Fibroblast of pulmonary artery (primary cell): ENCODE measurements around the gene PRKAG2.

Source experiments
- DNase-seq: peaks from one replicate; pipeline ENCODE4 v3.0.0-alpha.2; 2010; ENCODE audit warnings: low read depth
- H3K4me3 ChIP-seq: replicated peaks from 2 replicates; pipeline ENCODE4 v1.5.1; 2011; ENCODE audit warnings: low read depth, mild to moderate bottlenecking, control low read depth, low read length, moderate library complexity
- CTCF ChIP-seq: IDR thresholded peaks from 2 replicates; pipeline ENCODE4 v1.5.1; 2011; ENCODE audit warnings: mild to moderate bottlenecking, control low read depth, low read length, inconsistent platforms; ENCODE audit errors: missing control alignments

The PRKAG2 gene

DNA sequence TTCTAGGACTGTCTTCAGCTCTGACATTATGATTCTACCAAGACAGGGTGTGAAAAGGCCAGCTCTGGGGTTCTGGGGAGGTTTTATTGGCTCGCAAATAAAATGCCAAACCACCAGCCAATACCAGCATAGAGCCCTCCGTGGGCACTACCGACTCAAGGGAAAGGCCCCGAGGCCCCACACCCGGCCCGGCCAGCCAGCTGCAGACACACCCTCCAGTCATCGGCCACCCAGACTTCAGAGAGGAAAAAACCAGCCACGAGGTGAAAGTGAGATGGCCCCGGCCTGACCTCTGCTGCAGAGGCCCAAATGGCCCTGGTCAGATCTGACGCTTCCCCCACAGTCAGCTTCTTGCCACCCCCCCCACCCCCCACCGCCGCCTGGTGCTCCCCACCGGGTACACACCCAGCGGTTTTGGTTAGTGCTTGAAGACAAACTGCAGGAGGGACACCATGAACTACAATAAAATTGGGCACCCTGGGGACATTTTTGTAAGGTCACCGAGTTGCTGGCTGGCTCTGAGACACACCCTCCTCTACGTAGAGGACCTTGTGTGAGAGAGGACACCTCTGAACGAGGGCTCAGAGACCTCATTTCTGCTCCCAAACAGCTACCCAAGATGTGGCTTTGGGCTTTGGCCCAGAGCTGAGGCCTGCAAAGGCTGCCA, 79.9 kb downstream of the PRKAG2 start:
- DNase-seq: no peak
- no peak for TF ChIP-seq CTCF
- H3K4me3 ChIP-seq: no peak overlapping the region

DNA sequence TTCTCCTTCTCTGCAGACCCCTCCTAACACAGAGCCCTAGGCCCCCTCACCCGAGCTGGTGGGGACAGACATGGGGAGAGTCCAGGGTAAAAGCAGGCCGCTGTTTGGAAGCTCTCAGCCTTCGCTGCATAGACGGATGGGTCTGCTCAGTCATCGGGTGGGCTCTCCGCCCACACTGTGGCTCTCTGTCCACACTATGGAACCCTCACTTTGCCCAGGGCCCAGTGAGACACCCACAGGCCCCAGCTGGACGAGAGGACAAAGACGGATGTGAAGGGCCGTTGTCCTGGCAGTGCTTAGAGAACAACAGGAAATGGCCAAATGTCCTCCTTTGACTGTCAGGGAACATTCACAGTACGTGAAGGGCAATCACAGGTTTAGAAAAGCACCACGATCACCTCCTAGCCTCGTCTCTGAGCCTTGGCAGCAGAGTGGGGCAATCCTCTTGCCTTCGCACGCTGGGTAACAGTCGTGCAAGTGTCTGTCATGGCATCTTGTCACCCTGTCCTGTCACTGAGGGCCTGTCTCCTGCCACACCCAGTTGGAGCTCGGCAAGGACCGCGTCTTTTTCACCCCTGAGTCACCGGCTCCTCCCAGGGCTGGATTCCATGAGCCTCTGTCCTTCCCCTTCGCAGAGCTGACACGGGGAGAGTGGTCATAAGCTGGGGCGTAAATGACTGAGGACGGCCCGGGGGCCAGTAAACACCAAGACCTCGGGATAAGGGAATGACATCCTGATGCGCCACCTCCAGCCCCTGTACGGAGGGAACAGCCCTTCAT, 80.6 kb downstream of the PRKAG2 start:
- DNase-seq: no peak
- no peak for TF ChIP-seq CTCF
- H3K4me3 ChIP-seq: no peak overlapping the region

GRCh38 chr7:151795168-151795811, 81.6 kb downstream of the PRKAG2 start:
- TF ChIP-seq CTCF: no peak
- no peak overlapping the region for H3K4me3 ChIP-seq
- DNase-seq: no peak

DNA sequence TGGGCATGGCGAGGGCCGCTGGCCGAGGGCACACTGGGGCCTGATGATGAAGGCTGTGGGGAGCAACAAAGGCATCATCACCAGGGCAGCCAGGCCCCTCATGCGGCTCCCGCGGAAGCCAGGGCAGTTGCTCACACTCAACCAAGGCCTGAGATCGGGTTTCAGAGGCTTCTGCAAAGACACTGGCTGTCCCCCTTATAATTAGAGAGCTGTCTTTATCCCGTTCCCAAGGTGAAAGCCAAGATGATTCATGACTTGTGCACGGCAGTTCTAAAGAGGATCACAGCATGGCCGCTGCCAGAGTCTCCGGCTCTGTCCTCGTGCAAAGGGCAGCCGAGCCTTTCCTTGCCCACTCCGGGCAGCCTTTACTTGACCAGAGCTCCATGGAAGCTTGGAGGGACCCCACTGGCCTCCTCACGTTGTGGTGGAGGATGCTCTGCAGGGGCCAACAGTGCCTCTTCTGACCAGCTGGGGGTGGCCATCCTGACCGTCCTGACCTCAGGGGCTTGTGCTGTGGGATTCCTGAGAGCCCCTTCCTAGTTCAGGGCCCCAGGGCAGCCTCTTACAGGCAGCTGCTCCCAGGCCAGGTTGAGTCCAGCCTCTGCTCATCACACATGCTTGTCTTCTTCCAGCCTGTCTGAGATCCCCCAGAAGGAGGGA, 82.3 kb downstream of the PRKAG2 start:
- no peak overlapping the region for H3K4me3 ChIP-seq
- no peak for DNase-seq
- TF ChIP-seq CTCF: no peak

- no peak for TF ChIP-seq CTCF
- no peak overlapping the region for H3K4me3 ChIP-seq
- no peak for DNase-seq
These were observed 82.9 kb downstream of the PRKAG2 start for GRCh38 chr7:151793991-151794507.

DNA sequence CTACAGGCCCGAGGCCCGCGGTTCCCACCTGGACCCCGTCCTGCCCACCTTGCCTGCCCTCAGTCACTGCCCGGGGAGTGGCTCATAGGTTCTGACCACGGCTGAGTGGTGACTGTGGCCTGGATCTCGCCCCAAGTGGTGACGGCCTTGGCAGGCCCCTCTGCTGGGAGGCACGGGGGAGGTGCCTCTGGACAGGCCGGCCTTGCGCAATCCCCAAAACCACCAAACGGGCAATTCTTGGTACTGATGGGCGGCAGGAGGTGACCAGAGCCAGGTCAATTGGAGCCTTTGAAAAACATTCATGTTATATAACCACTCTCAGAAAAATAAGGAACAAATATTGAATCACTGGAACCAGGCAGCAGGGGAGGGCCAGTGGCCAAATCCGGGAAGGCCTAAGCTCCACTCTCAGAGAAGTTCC, 83.4 kb downstream of the PRKAG2 start:
- no peak for DNase-seq
- TF ChIP-seq CTCF: no peak

More for the DNA sequence above, 83.4 kb downstream of the PRKAG2 start:
- H3K4me3 ChIP-seq: no peak overlapping the region
